GM23338 (cell line): ENCODE data around the gene PAPPA. TPM values are rescaled to one million over a fixed set of nuclear protein-coding genes. Genes with fewer than 3 reads are reported as not detected.

Experiments
- ATAC-seq: fragments of 200-7000 bp; cut with Tn5 transposase; 3 replicates; pipeline ENCODE4 v1.9.1; 2020
- DNase-seq: peaks from one replicate; pipeline ENCODE4 v3.0.0-alpha.2; 2015; ENCODE audit warnings: low spot score
- H2AFZ ChIP-seq: fragments of 200-600 bp; sonication (generic); 2 replicates; pipeline ENCODE4 v1.8.0; 2016; ENCODE audit warnings: antibody characterized with exemption, mild to moderate bottlenecking, moderate library complexity
- H3F3A ChIP-seq: fragments of 200-600 bp; sonication (generic); replicated peaks from 2 replicates; pipeline ENCODE4 v1.8.0; 2017; ENCODE audit warnings: antibody characterized with exemption, mixed run types, low read depth
- H3K27ac ChIP-seq: fragments of 200-600 bp; sonication (generic); 2 replicates; pipeline ENCODE4 v1.6.1; 2016; ENCODE audit warnings: low read depth
- H3K27me3 ChIP-seq: fragments of 200-600 bp; sonication (generic); 2 replicates; pipeline ENCODE4 v1.8.0; 2016; ENCODE audit warnings: mild to moderate bottlenecking, mixed run types, moderate library complexity; ENCODE audit not compliant: insufficient read depth
- H3K36me3 ChIP-seq: fragments of 200-600 bp; sonication (generic); 2 replicates; pipeline ENCODE4 v1.8.0; 2016; ENCODE audit warnings: mild to moderate bottlenecking; ENCODE audit not compliant: insufficient read depth
- H3K4me1 ChIP-seq: fragments of 200-600 bp; sonication (generic); 2 replicates; pipeline ENCODE4 v1.8.0; 2016; ENCODE audit warnings: mild to moderate bottlenecking, moderate library complexity; ENCODE audit not compliant: insufficient read depth
- H3K4me2 ChIP-seq: fragments of 200-600 bp; sonication (generic); 2 replicates; pipeline ENCODE4 v1.7.1; 2017; ENCODE audit warnings: mixed run types
- H3K4me3 ChIP-seq: fragments of 200-600 bp; sonication (generic); 2 replicates; pipeline ENCODE4 v1.6.1; 2016; ENCODE audit warnings: mixed run types
- H3K79me2 ChIP-seq: fragments of 200-600 bp; sonication (generic); replicated peaks from 2 replicates; pipeline ENCODE4 v1.8.0; 2017; ENCODE audit warnings: mild to moderate bottlenecking; ENCODE audit not compliant: insufficient read depth
- H3K9me2 ChIP-seq: fragments of 200-600 bp; sonication (generic); 2 replicates; pipeline ENCODE4 v1.8.0; 2017; ENCODE audit not compliant: insufficient read depth
- H4K20me1 ChIP-seq: fragments of 200-600 bp; sonication (generic); replicated peaks from 2 replicates; pipeline ENCODE4 v1.8.0; 2017; ENCODE audit warnings: mild to moderate bottlenecking; ENCODE audit not compliant: insufficient read depth
- H3K27ac Mint-ChIP-seq: 2 replicates; pipeline ENCODE4 v1.8.0; 2020; ENCODE audit warnings: inconsistent platforms, mild to moderate bottlenecking, moderate library complexity, mixed read lengths
- H3K27me3 Mint-ChIP-seq: 3 replicates; pipeline ENCODE4 v1.8.0; 2022; ENCODE audit warnings: low read depth, mild to moderate bottlenecking, moderate library complexity, mixed read lengths, inconsistent platforms; ENCODE audit not compliant: insufficient read depth, poor library complexity
- H3K36me3 Mint-ChIP-seq: 3 replicates; pipeline ENCODE4 v1.8.0; 2021; ENCODE audit warnings: low read depth, mild to moderate bottlenecking, inconsistent platforms, moderate library complexity, mixed read lengths
- H3K4me1 Mint-ChIP-seq: 3 replicates; pipeline ENCODE4 v1.8.0; 2020; ENCODE audit warnings: mild to moderate bottlenecking, inconsistent platforms, mixed read lengths
- H3K4me3 Mint-ChIP-seq: 3 replicates; pipeline ENCODE4 v1.8.0; 2021; ENCODE audit warnings: moderate library complexity, mild to moderate bottlenecking, inconsistent platforms, mixed read lengths
- H3K9me3 Mint-ChIP-seq: 3 replicates; pipeline ENCODE4 v1.8.0; 2020; ENCODE audit warnings: moderate library complexity, mild to moderate bottlenecking, inconsistent platforms, mixed read lengths
- CREB1 ChIP-seq: fragments of 250-450 bp; sonication (Bioruptor Pico); IDR thresholded peaks from 2 replicates; pipeline ENCODE4 v1.5.0; 2020; ENCODE audit warnings: low read depth, mild to moderate bottlenecking, moderate library complexity
- JUNB ChIP-seq: IDR thresholded peaks from one replicate; pipeline ENCODE4 v1.6.1; 2016; ENCODE audit warnings: antibody characterized with exemption; ENCODE audit not compliant: unreplicated experiment
- NANOG ChIP-seq: IDR thresholded peaks from 2 replicates; pipeline ENCODE4 v1.6.1; 2016; ENCODE audit warnings: antibody characterized with exemption, borderline replicate concordance
- POLR2AphosphoS5 ChIP-seq: IDR thresholded peaks from 2 replicates; pipeline ENCODE4 v1.6.1; 2016; ENCODE audit warnings: antibody characterized with exemption, low read depth
- ZNF331 ChIP-seq: fragments of 250-450 bp; sonication (Bioruptor Pico); IDR thresholded peaks from 2 replicates; pipeline ENCODE4 v1.5.0; 2020; ENCODE audit warnings: low read depth, mild to moderate bottlenecking, moderate library complexity
- polyA plus RNA-seq: library from polyadenylated mRNA; unstranded; fragments of >200 nt; fragmentation: Nextera tagmentation; extraction: Ambion mirVana; gene quantifications from 2 replicates; pipeline ENCODE4 v1.2.1, GENCODE V29; 2016
- total RNA-seq: library from RNA; depleted of rRNA; stranded (reverse); fragments of >200 nt; shearing (Covaris generic); gene quantifications from 2 replicates; pipeline ENCODE4 v1.2.3, GENCODE V29; 2014
- TF ChIP-seq, protein P1 (sequence below): fragments of 250-450 bp; sonication (Bioruptor Pico); IDR thresholded peaks from 2 replicates; pipeline ENCODE4 v1.5.0; 2020; ENCODE audit warnings: mild to moderate bottlenecking, moderate library complexity

PAPPA gene
- total and polyA plus RNA-seq, 2 experiments from 2014 or later = 0.38 to 0.66 TPM

GRCh38 chr9:116395699-116396037, 242.1 kb downstream of the PAPPA start:
- Histone ChIP-seq H3K27ac (no peak overlapping the region), H2AFZ (no peak overlapping the region), H3K4me1 (no peaks in the 10 kb centered on the region), H4K20me1 (no peaks in the 10 kb centered on the region; the same call in 1 of the 2 replicates), H3F3A (no peaks in the 10 kb centered on the region), H3K36me3 (no peaks in the 10 kb centered on the region), H3K4me3 (no peak overlapping the region), H3K79me2 (no peaks in the 10 kb centered on the region), H3K4me2 (no peak overlapping the region), H3K9me2 (0 out of 2 replicates have a peak, but pooled peaks cover 14% of the 10 kb centered on the region), H3K27me3 (no peaks in the 10 kb centered on the region)
- DNase-seq (no peak), ATAC-seq (no peak)
- no peak overlapping the region for H3K4me3 Mint-ChIP-seq
- H3K27ac Mint-ChIP-seq = no peak overlapping the region
- no peaks in the 10 kb centered on the region for H3K36me3 Mint-ChIP-seq
- H3K4me1 Mint-ChIP-seq = peaks cover 11% of the 10 kb centered on the region; the same call in 2 of the 3 replicates
- no peak for TF ChIP-seq ZNF331 (CRISPR knock-in tag)
- no peak for TF ChIP-seq JUNB
- TF ChIP-seq, protein P1, sequence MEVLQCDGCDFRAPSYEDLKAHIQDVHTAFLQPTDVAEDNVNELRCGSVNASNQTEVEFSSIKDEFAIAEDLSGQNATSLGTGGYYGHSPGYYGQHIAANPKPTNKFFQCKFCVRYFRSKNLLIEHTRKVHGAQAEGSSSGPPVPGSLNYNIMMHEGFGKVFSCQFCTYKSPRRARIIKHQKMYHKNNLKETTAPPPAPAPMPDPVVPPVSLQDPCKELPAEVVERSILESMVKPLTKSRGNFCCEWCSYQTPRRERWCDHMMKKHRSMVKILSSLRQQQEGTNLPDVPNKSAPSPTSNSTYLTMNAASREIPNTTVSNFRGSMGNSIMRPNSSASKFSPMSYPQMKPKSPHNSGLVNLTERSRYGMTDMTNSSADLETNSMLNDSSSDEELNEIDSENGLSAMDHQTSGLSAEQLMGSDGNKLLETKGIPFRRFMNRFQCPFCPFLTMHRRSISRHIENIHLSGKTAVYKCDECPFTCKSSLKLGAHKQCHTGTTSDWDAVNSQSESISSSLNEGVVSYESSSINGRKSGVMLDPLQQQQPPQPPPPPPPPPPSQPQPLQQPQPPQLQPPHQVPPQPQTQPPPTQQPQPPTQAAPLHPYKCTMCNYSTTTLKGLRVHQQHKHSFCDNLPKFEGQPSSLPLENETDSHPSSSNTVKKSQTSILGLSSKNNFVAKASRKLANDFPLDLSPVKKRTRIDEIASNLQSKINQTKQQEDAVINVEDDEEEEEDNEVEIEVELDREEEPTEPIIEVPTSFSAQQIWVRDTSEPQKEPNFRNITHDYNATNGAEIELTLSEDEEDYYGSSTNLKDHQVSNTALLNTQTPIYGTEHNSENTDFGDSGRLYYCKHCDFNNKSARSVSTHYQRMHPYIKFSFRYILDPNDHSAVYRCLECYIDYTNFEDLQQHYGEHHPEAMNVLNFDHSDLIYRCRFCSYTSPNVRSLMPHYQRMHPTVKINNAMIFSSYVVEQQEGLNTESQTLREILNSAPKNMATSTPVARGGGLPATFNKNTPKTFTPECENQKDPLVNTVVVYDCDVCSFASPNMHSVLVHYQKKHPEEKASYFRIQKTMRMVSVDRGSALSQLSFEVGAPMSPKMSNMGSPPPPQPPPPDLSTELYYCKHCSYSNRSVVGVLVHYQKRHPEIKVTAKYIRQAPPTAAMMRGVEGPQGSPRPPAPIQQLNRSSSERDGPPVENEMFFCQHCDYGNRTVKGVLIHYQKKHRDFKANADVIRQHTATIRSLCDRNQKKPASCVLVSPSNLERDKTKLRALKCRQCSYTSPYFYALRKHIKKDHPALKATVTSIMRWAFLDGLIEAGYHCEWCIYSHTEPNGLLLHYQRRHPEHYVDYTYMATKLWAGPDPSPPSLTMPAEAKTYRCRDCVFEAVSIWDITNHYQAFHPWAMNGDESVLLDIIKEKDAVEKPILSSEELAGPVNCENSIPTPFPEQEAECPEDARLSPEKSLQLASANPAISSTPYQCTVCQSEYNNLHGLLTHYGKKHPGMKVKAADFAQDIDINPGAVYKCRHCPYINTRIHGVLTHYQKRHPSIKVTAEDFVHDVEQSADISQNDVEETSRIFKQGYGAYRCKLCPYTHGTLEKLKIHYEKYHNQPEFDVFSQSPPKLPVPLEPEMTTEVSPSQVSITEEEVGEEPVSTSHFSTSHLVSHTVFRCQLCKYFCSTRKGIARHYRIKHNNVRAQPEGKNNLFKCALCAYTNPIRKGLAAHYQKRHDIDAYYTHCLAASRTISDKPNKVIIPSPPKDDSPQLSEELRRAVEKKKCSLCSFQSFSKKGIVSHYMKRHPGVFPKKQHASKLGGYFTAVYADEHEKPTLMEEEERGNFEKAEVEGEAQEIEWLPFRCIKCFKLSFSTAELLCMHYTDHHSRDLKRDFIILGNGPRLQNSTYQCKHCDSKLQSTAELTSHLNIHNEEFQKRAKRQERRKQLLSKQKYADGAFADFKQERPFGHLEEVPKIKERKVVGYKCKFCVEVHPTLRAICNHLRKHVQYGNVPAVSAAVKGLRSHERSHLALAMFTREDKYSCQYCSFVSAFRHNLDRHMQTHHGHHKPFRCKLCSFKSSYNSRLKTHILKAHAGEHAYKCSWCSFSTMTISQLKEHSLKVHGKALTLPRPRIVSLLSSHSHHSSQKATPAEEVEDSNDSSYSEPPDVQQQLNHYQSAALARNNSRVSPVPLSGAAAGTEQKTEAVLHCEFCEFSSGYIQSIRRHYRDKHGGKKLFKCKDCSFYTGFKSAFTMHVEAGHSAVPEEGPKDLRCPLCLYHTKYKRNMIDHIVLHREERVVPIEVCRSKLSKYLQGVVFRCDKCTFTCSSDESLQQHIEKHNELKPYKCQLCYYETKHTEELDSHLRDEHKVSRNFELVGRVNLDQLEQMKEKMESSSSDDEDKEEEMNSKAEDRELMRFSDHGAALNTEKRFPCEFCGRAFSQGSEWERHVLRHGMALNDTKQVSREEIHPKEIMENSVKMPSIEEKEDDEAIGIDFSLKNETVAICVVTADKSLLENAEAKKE (CRISPR knock-in tag) = no peak
- H3K27me3 Mint-ChIP-seq = peaks cover 3% of the 10 kb centered on the region
- H3K9me3 Mint-ChIP-seq = no peaks in the 10 kb centered on the region

- ATAC-seq = no peak
- Histone ChIP-seq H3K27me3 (no peaks in the 10 kb centered on the region), H4K20me1 (no peaks in the 10 kb centered on the region; the same call in 1 of the 2 replicates), H3K4me2 (no peak overlapping the region), H3K79me2 (no peaks in the 10 kb centered on the region), H3K4me3 (no peak overlapping the region), H2AFZ (no peak overlapping the region), H3F3A (no peaks in the 10 kb centered on the region), H3K9me2 (no peaks in the 10 kb centered on the region), H3K4me1 (no peaks in the 10 kb centered on the region), H3K36me3 (no peaks in the 10 kb centered on the region), H3K27ac (no peak overlapping the region)
- Mint-ChIP-seq H3K36me3 (no peaks in the 10 kb centered on the region), H3K4me1 (no peaks in the 10 kb centered on the region), H3K4me3 (no peak overlapping the region), H3K9me3 (no peaks in the 10 kb centered on the region; the same call in 2 of the 3 replicates), H3K27ac (no peak overlapping the region), H3K27me3 (no peaks in the 10 kb centered on the region)
- no peak for DNase-seq
- no peak for TF ChIP-seq CREB1 (CRISPR knock-in tag)
- TF ChIP-seq POLR2AphosphoS5 = no peak
- no peak for TF ChIP-seq NANOG
These were observed 249.6 kb downstream of the PAPPA start for GRCh38 chr9:116403171-116403570.
